SU-DHL-6 (cell line): Measurements from ENCODE around the gene MED15.

Experiments used
- H2AFZ ChIP-seq: fragments of 200-600 bp; sonication (generic); 2 replicates; pipeline ENCODE4 v1.6.1; 2014; ENCODE audit warnings: low read depth, mild to moderate bottlenecking, moderate library complexity, mixed read lengths, antibody characterized with exemption, low read length; ENCODE audit not compliant: severe bottlenecking
- H3F3A ChIP-seq: fragments of 200-600 bp; shearing (Covaris generic); 2 replicates; pipeline ENCODE4 v1.6.0; 2016; ENCODE audit warnings: antibody characterized with exemption, mild to moderate bottlenecking; ENCODE audit not compliant: insufficient read depth
- H3K27ac ChIP-seq: fragments of 200-600 bp; sonication (generic); 2 replicates; pipeline ENCODE4 v1.5.1; 2016; ENCODE audit warnings: low read depth, mild to moderate bottlenecking, low read length, moderate library complexity, mixed read lengths
- H3K27me3 ChIP-seq: fragments of 200-600 bp; sonication (generic), shearing (Covaris generic); 2 replicates; pipeline ENCODE4 v1.6.0; 2014; ENCODE audit warnings: mild to moderate bottlenecking, low read length
- H3K36me3 ChIP-seq: fragments of 200-600 bp; sonication (generic); 2 replicates; pipeline ENCODE4 v1.6.1; 2014; ENCODE audit warnings: mild to moderate bottlenecking, low read length, mixed read lengths
- H3K4me2 ChIP-seq: fragments of 300-600, 200-600 bp; shearing (Covaris generic), sonication (generic); 2 replicates; pipeline ENCODE4 v1.6.0; 2014; ENCODE audit warnings: low read length, low read depth, mild to moderate bottlenecking; ENCODE audit not compliant: poor library complexity, severe bottlenecking
- H3K4me3 ChIP-seq: fragments of 200-600 bp; sonication (generic); 2 replicates; pipeline ENCODE4 v1.5.1; 2014; ENCODE audit warnings: antibody characterized with exemption, low read length, mild to moderate bottlenecking, mixed read lengths; ENCODE audit not compliant: insufficient read depth, poor library complexity, severe bottlenecking
- H3K79me2 ChIP-seq: fragments of 200-600 bp; sonication (generic); 2 replicates; pipeline ENCODE4 v1.6.1; 2014; ENCODE audit warnings: mild to moderate bottlenecking, low read length, moderate library complexity; ENCODE audit not compliant: insufficient read depth
- H3K9ac ChIP-seq: fragments of 200-600 bp; sonication (generic); 2 replicates; pipeline ENCODE4 v1.7.0; 2014; ENCODE audit warnings: mild to moderate bottlenecking, low read length
- H3K9me2 ChIP-seq: fragments of 200-600 bp; sonication (generic); replicated peaks from 2 replicates; pipeline ENCODE4 v1.6.1; 2014; ENCODE audit warnings: low read length; ENCODE audit not compliant: insufficient read depth
- H3K9me3 ChIP-seq: fragments of 200-600 bp; sonication (generic); 2 replicates; pipeline ENCODE4 v1.6.1; 2014; ENCODE audit warnings: low read length, mixed read lengths; ENCODE audit not compliant: insufficient read depth
- H4K20me1 ChIP-seq: fragments of 200-600 bp; sonication (generic); 2 replicates; pipeline ENCODE4 v1.6.1; 2014; ENCODE audit warnings: low read depth, mild to moderate bottlenecking, antibody characterized with exemption, low read length, moderate library complexity, mixed read lengths
- EZH2phosphoT487 ChIP-seq: fragments of 200-600 bp; sonication (generic), shearing (Covaris generic); conservative IDR thresholded peaks from 2 replicates; pipeline ENCODE4 v1.6.1; 2018; ENCODE audit warnings: mild to moderate bottlenecking, antibody characterized with exemption, low read length, moderate library complexity, mixed read lengths
- TF ChIP-seq, protein P1 (sequence below): fragments of 200-600 bp; sonication (generic); IDR thresholded peaks from one replicate; pipeline ENCODE4 v1.5.1; 2017; ENCODE audit warnings: antibody characterized with exemption, mild to moderate bottlenecking, low read length, moderate library complexity; ENCODE audit not compliant: insufficient read depth, poor library complexity, severe bottlenecking

MED15 gene

DNA sequence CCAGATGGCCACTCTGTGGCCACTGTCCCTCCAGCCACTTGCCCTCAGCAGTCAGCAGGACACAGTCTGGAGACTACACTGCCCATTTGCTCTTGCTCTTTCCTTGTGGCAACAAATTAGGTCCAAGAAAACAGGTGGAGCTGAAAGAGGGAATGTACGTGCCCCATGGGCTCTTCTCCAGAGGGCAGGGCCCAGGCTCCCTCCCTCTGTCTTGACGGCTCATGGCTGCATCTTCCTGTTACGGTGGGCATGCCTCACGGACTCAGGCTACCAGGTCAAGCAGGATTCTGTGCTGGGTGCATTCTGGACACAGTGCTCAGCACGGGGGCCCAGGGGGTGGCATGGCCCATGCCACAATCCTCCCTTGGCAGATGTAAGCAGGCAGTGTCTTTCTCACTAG lies 71.3 kb downstream of the MED15 start:
- H3K79me2 ChIP-seq = no peaks in the 10 kb centered on the region
- no peaks in the 10 kb centered on the region for H3K9me3 ChIP-seq
- H3F3A ChIP-seq = no peaks in the 10 kb centered on the region
- H3K9me2 ChIP-seq = no peaks in the 10 kb centered on the region
- no peaks in the 10 kb centered on the region for H3K36me3 ChIP-seq
- no peak overlapping the region for H3K4me2 ChIP-seq
- H3K27ac ChIP-seq = no peak overlapping the region
- no peak overlapping the region for H3K9ac ChIP-seq
- no peak overlapping the region for H2AFZ ChIP-seq
- no peaks in the 10 kb centered on the region for H3K27me3 ChIP-seq
- H4K20me1 ChIP-seq = no peaks in the 10 kb centered on the region
- H3K4me3 ChIP-seq = no peak overlapping the region
- no peak for TF ChIP-seq EZH2phosphoT487
- TF ChIP-seq, protein P1, sequence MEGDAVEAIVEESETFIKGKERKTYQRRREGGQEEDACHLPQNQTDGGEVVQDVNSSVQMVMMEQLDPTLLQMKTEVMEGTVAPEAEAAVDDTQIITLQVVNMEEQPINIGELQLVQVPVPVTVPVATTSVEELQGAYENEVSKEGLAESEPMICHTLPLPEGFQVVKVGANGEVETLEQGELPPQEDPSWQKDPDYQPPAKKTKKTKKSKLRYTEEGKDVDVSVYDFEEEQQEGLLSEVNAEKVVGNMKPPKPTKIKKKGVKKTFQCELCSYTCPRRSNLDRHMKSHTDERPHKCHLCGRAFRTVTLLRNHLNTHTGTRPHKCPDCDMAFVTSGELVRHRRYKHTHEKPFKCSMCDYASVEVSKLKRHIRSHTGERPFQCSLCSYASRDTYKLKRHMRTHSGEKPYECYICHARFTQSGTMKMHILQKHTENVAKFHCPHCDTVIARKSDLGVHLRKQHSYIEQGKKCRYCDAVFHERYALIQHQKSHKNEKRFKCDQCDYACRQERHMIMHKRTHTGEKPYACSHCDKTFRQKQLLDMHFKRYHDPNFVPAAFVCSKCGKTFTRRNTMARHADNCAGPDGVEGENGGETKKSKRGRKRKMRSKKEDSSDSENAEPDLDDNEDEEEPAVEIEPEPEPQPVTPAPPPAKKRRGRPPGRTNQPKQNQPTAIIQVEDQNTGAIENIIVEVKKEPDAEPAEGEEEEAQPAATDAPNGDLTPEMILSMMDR = no peak

DNA sequence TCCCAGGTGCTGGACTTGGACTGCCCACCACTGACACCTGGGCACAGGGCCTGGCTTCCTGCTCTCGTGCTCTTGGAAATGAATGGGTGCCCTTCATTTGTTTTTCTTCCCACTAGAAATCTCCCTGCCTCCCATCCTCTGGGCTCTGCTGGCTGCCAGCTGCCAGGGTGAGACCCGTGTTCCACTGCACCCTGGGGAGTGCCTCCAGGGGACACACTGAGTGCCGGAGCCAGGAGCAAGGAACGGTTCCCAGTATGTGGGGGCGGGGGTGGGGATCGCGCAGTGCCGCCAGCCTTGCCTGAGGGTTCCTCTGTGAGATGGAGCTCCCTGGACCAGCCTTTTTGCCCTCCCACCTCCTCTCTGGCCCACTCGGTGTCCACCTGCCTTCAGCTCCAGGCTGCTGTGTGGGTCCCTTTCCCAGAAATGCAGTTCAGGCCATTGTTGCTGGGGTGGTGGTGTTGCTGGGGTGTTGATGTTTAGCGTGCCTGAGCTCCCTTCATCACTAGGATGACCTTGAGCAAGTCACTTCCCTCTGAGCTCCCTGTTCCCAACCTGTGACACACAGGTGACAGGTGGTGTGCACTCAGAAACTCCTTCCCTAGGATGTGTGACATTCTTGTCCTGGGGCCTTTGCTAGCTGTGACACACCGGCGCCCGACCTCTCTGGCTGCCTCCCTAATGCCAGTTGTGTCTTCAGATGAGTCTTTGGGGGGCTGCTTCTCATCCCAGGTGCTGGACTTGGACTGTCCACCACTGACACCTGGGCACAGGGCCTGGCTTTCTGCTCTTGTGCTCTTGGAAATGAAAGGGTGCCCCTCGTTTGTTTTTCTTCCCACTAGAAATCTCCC lies 72.1 kb downstream of the MED15 start:
- TF ChIP-seq, protein P1 = no peak
- no peak for TF ChIP-seq EZH2phosphoT487
- H3K27me3 ChIP-seq = no peaks in the 10 kb centered on the region
- H3K9ac ChIP-seq = no peak overlapping the region
- no peaks in the 10 kb centered on the region for H3K9me3 ChIP-seq
- H3K36me3 ChIP-seq = no peaks in the 10 kb centered on the region
- H3K79me2 ChIP-seq = no peaks in the 10 kb centered on the region
- H3F3A ChIP-seq = no peaks in the 10 kb centered on the region
- H3K27ac ChIP-seq = no peak overlapping the region
- no peaks in the 10 kb centered on the region for H4K20me1 ChIP-seq
- H3K9me2 ChIP-seq = no peaks in the 10 kb centered on the region
- H2AFZ ChIP-seq = no peak overlapping the region
- no peak overlapping the region for H3K4me2 ChIP-seq
- no peak overlapping the region for H3K4me3 ChIP-seq

DNA sequence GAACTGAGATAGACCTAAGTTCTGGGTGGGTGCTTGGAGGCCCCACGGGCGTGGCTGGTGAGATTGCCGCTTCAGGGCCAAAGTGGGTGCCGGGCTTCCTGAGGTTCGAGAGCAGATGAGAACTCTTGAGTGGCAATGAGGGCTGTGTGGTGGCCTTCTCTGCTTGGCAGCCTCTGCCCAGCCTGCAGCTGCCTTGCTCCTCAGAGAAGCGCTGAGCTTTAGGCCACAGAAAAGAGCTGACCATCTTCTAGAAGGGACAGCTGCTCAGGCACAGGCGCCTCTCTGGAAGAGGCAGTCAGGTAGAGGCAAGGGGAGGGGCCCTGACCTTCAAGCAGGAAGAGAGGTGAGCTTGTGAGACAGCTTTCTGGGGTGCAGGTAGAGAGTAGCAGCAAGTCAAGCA lies 72.8 kb downstream of the MED15 start:
- Histone ChIP-seq H3K4me3 (no peak overlapping the region), H3K4me2 (no peak overlapping the region), H3K79me2 (no peaks in the 10 kb centered on the region), H3K9me2 (no peaks in the 10 kb centered on the region), H2AFZ (no peak overlapping the region), H3K9ac (no peak overlapping the region), H3K27me3 (no peaks in the 10 kb centered on the region), H3F3A (no peaks in the 10 kb centered on the region), H4K20me1 (no peaks in the 10 kb centered on the region), H3K9me3 (no peaks in the 10 kb centered on the region), H3K36me3 (no peaks in the 10 kb centered on the region), H3K27ac (no peak overlapping the region)
- TF ChIP-seq, protein P1 = no peak
- no peak for TF ChIP-seq EZH2phosphoT487
